ENCODE data around the gene LYRM2. TPM values are rescaled to one million over a fixed set of nuclear protein-coding genes. Genes with fewer than 3 reads are reported as not detected.

LYRM2 gene
- total RNA-seq, 6 experiments from 2014 or later: 39.9 to 48.4 (median 44.9) TPM

- no peak for DNase-seq
These were observed 98.8 kb downstream of the LYRM2 start for GRCh38 chr6:89539779-89540178.

GRCh38 chr6:89536231-89536630 lies 102.3 kb downstream of the LYRM2 start:
- Mint-ChIP-seq H3K9me3 (no peaks in the 10 kb centered on the region), H3K4me1 (ENCODE audit: low read depth) (no peaks in the 10 kb centered on the region), H3K4me3 (no peak overlapping the region), H3K36me3 (ENCODE audit: low read depth) (no peaks in the 10 kb centered on the region), H3K27ac (no peak overlapping the region), H3K27me3 (ENCODE audit: insufficient read depth) (peaks cover 10% of the 10 kb centered on the region)
- DNase-seq: no peak
- TF ChIP-seq CTCF (IDR thresholded peaks at IDR 0.05): no peak

More at GRCh38 chr6:89539779-89540178, 98.8 kb downstream of the LYRM2 start:
- no peak overlapping the region for H3K27ac Mint-ChIP-seq
- no peak overlapping the region for H3K4me3 Mint-ChIP-seq
- H3K4me1 Mint-ChIP-seq (ENCODE audit: low read depth): no peaks in the 10 kb centered on the region
- H3K36me3 Mint-ChIP-seq (ENCODE audit: low read depth): no peaks in the 10 kb centered on the region
- H3K9me3 Mint-ChIP-seq: no peaks in the 10 kb centered on the region
- no peak for TF ChIP-seq CTCF (IDR thresholded peaks at IDR 0.05)
- H3K27me3 Mint-ChIP-seq (ENCODE audit: insufficient read depth): peaks cover 14% of the 10 kb centered on the region; the same call in 1 of the 2 replicates

GRCh38 chr6:89530982-89531381 lies 107.6 kb downstream of the LYRM2 start:
- no peak for TF ChIP-seq CTCF (IDR thresholded peaks at IDR 0.05)
- DNase-seq: no peak
- peaks cover 10% of the 10 kb centered on the region; the same call in 1 of the 2 replicates for H3K27me3 Mint-ChIP-seq (ENCODE audit: insufficient read depth)
- no peaks in the 10 kb centered on the region for H3K36me3 Mint-ChIP-seq (ENCODE audit: low read depth)
- no peaks in the 10 kb centered on the region for H3K9me3 Mint-ChIP-seq
- no peaks in the 10 kb centered on the region for H3K4me1 Mint-ChIP-seq (ENCODE audit: low read depth)
- no peak overlapping the region for H3K27ac Mint-ChIP-seq
- no peak overlapping the region for H3K4me3 Mint-ChIP-seq

- TF ChIP-seq CTCF (IDR thresholded peaks at IDR 0.05): no peak
- H3K27ac Mint-ChIP-seq: no peak overlapping the region
- H3K9me3 Mint-ChIP-seq: no peaks in the 10 kb centered on the region
- H3K36me3 Mint-ChIP-seq (ENCODE audit: low read depth): no peaks in the 10 kb centered on the region
- peaks cover 12% of the 10 kb centered on the region for H3K27me3 Mint-ChIP-seq (ENCODE audit: insufficient read depth)
- no peaks in the 10 kb centered on the region for H3K4me1 Mint-ChIP-seq (ENCODE audit: low read depth)
- H3K4me3 Mint-ChIP-seq: no peak overlapping the region
- no peak for DNase-seq
These were observed 109.7 kb downstream of the LYRM2 start for GRCh38 chr6:89528866-89529265.

- TF ChIP-seq CTCF (IDR thresholded peaks at IDR 0.05): no peak
- no peak overlapping the region for H3K4me3 Mint-ChIP-seq
- peaks cover 12% of the 10 kb centered on the region for H3K27me3 Mint-ChIP-seq (ENCODE audit: insufficient read depth)
- no peaks in the 10 kb centered on the region for H3K4me1 Mint-ChIP-seq (ENCODE audit: low read depth)
- no peaks in the 10 kb centered on the region for H3K36me3 Mint-ChIP-seq (ENCODE audit: low read depth)
- H3K27ac Mint-ChIP-seq: no peak overlapping the region
- no peaks in the 10 kb centered on the region for H3K9me3 Mint-ChIP-seq
- DNase-seq: no peak
These were observed 110.9 kb downstream of the LYRM2 start for GRCh38 chr6:89527634-89528033.

GRCh38 chr6:89526563-89526869 lies 112.0 kb downstream of the LYRM2 start:
- Mint-ChIP-seq H3K4me1 (ENCODE audit: low read depth) (no peaks in the 10 kb centered on the region), H3K9me3 (no peaks in the 10 kb centered on the region), H3K4me3 (no peak overlapping the region), H3K27ac (no peak overlapping the region), H3K27me3 (ENCODE audit: insufficient read depth) (peaks cover 10% of the 10 kb centered on the region), H3K36me3 (ENCODE audit: low read depth) (no peaks in the 10 kb centered on the region)
- no peak for DNase-seq
- no peak for TF ChIP-seq CTCF (IDR thresholded peaks at IDR 0.05)
